Stimulated activated CD4-positive, alpha-beta T cell treated with anti-CD3 and anti-CD28 coated beads, Interleukin-4, amount 100 ng/mL, for 1 hour (primary cell): ENCODE results near the gene CRKL.

Source experiments
- DNase-seq: peaks from one replicate; pipeline ENCODE4 v3.0.0-alpha.2; 2020

The CRKL gene

DNA sequence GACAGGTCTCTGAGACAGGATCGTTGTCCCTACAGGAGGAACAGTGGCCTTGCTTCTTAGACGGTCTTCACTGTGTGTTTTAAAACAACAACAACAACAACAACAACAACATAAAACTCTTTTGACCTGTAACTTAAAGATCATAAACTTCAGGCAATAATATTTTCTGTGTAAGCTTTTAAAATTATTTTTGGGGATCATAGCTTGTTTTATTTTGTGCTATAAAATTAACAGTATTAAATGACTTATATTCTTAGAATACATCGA, 36.1 kb downstream of the CRKL start:
- no peak for DNase-seq

DNA sequence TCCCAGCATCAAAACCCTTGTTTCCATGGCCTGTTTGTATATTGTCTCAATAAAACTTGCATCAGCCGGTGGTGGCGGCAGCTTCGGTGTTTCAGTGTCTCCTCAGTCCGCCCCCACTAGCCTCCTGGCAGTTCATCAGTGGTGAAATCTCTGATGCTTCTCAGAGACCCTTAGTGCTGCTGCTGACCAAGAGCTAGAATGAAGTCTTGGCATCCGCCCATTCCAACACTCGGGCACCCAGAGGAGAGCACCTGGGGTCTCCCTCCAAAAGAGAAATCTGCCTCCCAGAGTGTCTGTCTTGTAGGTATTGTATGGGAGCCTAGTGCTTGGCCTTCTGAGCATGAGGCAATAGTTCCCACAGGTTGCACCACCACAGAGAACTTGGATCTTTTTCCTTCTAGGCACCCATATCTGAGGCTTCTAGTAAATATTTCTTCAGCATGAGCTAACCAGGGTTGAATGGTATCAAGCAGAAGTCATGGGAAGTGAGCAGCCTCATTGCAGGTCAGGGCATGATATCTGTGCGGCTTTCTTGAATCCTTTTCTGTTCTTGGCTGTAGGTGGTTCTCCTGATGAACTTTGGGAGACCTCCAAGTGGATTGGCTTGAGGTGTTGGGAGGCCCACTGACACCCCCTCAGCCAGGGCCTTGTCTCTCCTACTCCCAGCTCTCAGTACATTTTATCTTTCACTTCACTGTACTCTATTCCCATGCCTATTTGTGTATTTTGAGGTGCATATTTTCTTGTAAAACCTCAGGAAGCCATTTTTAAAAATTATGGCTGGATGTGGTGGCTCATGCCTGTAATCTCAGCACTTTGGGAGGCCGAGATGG, 36.7 kb downstream of the CRKL start:
- no peak for DNase-seq

DNA sequence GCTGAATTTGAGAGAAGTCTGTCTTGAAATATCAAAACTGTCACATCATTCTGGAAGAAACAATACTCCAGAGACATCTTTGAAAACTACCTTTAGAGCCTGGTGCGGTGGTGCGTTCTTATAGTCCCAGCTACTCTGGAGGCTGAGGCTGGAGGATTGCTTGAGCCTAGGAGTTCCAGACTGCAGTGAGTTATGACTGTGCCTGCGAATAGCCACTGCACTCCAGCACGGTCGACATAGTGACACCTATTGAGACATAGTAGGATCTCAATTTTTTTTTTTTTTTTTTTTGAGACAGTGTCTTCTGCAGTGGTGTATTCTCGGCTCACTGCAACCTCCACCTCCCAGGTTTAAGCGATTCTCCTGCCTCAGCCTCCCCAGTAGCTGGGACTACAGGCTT, 38.3 kb downstream of the CRKL start:
- no peak for DNase-seq

DNA sequence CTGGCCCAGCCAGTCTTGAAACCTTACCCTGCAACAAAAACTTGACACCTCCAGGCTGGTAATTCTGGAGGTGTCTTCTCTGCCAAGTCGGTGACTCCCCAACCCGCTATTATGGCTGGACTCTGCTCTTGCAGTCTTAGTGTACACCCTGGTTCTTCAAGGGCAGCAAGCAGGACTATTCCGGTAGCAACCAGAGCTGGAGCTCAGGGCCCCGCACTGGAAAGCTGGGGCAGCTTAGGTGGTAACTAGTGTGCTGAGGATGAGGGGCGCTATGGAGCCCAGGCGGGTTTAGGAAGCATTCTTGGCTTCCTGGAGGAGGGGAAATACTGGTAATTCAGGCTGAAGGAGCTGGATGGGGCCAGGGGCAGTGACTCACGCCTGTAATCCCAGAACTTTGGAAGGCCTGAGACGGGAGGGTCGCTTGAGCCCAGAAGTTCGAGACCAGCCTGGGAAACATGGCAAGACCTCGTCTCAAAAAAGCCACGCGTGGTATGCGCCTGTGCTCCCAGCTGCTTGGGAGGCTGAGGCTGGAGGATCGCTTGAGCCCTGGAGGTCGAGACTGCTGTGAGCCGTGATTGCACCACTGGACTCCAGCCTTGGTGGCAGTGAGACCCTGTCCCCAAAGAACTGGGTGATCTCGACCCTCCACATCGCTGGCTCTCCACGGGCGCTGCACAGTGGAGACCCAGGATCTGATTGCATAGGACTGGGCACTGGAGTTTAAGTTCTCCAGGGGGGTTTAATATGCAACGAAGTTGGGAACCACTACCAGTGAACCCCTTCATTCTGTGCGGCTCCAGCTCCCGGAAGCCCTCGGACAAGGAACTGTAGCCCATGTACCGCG, 39.3 kb downstream of the CRKL start:
- DNase-seq = no peak

DNA sequence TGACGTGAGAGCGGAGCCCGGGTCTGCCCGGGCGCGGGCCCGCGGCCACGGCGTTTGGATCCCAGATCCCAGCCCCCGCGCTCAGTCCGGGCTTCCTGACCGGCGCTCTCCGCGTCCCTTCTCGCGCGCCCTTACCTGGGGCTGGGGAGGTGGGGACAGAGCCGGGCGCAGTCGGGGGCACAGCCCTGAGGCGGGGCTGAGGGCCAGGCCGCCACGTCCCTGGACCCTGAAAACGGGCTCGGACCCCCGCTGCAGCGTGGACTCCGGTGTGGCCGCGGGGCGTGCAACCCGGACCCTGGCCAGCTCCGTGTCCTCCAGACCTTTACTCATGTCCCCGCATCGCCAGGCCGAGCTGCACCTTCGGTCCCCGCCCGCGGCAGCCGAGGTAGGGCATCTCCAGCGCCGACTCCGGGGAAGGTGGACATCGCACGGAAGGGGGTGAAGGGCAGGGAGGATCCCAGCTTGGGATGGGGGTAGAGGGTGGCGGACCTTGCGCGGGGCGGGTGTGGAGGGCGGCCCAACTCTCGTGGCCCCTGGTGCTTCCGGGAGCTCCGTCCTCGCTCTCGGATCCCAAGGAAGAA, 40.0 kb downstream of the CRKL start:
- DNase-seq = no peak

DNA sequence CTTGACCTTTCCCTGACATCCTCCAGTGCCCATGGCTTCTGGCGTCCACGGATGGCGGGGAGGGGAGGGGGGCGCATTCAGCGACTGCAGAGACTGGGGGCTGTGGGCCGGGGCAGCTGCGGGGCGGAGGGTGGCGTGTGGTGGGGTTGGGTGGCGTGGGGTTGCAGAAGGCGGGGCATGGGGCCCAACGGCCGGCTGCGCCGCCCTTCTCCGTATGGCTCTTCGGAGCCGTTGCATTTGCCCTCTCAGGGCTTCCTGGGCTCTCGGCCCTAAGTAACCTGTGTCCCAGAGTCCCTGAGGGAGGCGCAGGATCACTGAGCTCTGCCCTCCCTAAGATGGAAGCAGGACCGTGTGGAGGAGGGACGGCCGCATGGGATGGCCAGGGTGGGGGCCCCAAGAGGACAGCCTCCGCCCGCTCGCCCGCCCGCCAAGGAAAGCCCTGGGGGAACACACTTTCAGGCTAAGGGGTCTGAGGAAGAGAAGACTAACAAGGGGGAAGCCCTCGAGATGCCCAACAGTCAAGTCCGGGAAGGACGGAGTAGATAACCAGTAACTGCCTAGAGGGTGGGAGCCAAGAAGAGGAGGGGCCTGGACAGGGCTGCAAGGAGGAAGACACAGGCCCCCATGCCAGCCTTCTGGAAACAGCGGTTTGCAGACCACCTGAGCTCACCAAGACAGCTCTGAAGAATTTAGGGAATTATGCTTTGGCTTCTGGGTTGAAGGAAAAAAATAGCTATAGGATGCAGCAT, 40.6 kb downstream of the CRKL start:
- no peak for DNase-seq

DNA sequence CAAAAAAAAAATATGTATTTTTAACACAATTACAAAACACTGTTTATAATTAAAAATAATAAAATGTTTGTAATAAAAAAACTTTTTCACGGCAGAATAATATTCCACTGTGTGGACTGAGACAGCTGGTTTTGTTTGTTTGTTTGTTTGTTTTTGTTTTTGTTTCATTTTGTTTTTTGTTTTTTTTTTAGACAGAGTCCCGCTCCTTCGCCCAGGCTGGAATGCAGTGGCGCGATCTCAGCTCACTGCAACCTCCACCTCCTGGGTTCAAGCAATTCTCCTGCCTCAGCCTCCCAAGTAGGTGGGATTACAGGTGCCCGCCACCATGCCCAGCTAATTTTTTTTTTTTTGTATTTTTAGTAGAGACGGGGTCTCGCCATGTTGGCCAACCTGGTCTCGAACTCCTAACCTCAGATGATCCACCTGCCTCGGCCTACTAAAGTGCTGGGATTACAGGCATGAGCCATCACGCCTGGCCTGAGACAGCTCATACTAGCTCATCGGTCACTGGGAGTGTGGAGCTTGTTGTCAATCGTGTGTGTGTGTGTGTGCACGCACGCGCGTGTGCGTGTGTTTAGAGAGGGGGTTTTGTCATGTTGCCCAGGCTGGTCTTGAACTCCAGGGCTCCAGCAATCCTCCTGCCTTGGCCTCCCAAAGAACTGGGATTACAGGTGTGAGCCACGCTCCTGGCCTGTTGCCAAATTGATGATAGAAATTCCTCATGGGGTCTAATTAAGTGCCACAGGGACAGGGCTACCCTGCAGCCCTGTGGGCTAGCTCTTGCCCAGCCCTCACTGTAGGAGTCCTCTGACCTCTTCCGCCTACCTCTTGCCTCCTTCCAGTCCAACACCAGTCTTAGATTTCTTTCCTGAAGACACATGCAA, 42.6 kb downstream of the CRKL start:
- DNase-seq = no peak

DNA sequence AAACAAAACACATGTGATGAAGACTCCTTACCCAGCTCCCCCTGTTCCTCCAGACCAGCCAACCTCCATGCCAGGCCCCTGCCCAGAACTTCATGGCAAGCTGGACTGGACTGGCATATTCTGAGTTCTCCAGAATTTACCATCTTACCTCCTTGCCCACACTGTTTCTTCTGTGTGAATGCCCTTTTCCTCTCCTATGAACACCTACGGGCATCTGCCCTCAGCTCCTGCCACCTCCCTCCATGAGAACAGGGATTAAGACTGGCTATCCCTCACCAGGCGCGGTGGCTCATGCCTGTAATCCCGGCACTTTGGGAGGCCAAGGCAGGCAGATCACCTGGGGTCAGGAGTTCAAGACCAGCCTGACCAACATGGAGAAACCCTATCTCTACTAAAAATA, 43.4 kb downstream of the CRKL start:
- no peak for DNase-seq

DNA sequence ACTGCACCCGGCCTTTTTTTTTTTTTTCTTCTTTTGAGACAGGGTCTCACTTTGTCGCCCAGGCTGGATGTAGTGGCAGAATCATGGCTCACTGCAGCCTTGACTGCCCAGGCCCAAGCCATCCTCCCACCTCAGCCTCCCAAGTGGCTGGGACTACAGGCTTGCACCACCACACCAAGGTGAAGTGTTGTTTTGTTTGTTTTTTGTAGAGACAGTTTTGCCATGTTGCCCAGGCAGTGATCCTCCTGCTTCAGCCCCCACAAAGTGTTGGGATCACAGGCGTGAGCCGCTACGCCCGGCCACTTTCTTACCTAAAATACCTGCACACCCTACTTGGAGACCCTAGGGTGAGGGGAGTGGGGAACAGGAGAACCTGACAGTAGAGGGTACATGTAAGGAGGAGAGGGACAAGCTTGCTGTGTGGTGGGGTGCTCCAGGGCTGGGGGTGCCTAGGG, 45.3 kb downstream of the CRKL start:
- no peak for DNase-seq

DNA sequence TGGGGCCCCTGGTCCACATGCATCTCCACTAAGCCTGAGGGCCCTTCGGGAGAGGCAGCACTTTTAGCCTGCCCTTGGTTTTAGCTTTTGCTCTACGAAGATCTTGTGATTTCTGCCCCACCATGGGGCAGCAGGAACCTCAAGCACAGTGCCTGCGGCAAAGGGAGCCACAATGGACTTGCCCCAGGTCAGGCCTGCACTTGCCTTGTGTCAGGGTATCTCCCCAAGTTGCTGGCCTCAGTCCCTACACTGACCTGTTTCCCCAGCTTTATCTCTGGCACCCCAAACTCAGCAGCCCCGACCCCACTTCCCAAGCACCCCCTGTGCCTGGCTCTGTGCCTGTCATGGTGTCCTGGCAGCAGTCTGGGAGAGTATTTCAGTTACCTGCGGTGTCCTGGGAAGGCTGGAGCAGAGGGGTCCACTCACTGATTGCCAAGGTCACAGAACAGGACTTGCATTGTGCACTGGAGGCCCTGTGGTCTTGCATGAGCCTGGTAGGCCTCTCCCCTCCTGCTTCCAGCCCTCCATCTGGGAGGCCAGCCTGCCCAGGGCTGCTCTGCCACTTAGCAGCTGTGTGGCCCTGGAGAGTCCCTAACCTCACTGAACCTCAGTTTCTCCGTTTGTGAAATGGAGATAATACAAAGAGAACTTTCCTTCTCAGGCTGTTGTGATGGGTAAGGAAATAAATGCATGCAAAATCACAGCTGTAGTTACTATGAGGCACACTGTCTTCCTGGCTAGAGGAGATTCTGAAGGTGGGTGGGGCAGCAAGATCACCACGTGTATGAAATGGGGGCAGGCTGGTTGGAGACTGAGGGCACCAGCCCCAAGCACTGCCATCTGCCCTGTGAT, 46.2 kb downstream of the CRKL start:
- no peak for DNase-seq

DNA sequence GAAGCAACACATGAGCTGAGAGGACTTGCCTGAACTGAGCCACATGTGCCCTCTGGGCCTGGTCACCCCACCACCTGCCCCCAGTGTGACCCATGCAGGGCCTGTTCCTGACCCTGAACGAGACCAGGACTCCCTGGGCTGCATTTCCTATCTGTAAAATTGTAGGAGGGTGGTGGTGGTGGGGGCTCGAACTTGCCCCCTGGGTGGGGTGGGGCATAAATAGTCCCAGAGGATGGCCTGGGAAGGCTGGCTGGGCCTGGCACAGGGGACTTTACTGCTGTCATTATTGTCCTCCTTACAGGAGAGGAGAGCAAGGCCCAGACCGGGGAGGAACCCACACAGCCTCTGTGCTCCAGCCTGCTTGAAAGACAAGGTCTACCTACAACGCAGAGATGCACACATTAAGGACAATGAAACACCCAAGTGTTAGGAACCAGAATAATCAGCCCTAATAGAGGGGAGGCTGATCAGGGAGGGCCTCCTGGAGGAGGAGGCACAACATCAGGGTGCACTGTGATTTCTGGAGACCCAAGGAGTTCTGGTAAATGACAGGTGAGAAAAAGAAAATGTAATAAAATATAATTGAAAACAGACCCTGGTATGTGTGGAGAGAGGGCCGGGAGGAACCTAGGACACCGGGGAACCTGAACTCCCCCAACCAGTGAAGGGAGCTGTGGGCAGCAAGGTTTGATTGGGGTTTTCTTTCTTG, 47.0 kb downstream of the CRKL start:
- DNase-seq = no peak

DNA sequence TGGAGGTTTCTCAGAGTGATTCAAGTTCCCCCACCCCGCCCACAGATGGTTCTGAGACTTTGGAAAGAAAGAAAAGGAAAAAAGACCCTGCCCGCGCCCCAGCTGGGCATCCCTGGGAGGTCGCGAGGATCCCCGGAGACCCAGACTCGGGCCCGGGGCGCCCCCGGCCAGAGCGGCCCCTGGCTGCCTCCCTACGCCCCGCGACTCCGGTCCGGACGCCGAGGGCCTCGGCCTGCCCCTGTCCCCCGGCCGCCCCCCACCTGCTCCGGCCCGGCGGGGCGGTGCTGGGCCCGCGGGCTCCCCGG, 47.5 kb downstream of the CRKL start:
- DNase-seq = no peak

DNA sequence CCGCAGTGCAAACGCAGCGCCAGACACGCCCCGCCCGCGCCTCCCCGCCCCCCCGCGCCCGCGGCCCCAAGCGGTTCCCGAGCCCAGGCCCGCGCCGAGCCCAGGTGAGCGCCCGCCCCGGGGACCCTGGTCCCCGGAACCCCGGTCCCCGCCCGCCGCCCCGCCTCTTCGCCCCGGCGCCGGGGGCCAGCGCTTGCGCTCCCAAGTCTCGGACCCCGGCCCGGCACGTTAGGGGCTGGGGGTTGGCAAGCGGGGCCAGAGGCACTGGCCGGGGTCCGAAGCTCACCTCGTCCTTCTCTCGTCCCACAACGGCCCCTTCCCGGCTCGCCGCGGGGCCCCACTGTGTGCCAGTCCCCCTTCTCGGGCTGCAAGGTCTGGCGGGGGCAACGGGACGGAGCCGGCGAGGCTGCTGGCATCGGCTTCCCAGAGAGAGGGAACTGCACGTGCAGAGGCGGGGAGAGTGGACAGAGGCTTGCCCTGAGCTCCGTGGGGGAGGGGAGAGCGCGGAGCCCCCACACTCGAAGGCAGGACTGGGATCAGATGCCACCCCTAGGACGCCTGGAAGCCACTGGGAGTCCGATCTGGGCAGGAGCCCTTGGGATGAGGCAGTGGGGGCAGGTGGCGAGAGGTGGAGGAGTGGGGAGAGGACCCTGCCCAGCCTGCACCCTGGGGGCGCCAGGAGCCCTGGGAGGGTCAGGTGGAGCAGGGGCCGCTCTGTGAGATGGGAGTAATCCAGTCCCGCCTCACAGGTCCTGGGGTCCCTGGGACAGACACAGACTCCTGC, 48.1 kb downstream of the CRKL start:
- DNase-seq = no peak

DNA sequence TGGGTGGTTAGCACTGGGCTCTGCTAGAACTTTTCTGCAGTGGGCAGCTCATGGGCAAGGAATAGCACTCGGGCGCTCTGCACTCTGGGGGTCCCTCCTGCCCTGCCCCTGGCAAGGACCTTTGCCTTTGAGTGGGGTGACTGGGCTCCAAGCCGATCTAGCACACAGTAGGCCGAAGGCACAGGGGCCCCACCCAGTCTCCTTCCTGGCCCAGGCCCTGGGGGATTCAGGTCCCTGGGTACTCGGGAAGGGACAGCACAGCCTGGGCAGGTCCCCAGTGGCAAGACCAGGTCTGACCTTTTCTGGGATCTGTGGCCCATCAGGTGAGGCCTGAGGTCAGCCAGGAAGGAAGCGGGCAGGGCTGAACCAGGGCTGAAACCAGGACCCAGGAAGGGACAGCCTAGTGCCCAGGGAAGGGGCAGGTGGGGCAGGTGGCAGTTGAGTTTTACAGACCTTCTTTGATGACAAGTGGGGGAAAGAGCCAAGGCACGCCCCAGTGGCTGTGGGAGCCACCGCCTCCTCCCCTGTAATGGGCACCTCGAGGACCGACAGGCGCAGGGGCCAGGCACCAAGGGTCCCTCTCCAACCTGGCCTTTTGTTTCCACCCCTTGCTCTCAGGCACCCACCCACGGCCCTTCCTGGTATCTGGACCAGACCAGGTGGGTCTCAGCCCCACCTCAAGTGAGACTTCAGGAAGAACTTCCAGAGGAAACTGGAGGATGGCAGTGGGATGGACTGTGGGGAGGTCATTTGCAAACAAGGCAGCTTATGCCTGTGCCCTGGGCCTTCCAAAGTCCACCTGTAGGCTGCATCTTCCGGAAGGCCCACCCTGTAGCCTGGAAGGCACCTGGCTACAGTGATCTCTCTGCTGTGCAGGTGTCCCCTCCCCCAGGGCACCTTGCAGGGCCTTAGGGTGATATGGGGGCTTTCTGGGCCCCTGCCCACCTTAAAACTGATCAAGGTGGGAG, 49.0 kb downstream of the CRKL start:
- DNase-seq = no peak

DNA sequence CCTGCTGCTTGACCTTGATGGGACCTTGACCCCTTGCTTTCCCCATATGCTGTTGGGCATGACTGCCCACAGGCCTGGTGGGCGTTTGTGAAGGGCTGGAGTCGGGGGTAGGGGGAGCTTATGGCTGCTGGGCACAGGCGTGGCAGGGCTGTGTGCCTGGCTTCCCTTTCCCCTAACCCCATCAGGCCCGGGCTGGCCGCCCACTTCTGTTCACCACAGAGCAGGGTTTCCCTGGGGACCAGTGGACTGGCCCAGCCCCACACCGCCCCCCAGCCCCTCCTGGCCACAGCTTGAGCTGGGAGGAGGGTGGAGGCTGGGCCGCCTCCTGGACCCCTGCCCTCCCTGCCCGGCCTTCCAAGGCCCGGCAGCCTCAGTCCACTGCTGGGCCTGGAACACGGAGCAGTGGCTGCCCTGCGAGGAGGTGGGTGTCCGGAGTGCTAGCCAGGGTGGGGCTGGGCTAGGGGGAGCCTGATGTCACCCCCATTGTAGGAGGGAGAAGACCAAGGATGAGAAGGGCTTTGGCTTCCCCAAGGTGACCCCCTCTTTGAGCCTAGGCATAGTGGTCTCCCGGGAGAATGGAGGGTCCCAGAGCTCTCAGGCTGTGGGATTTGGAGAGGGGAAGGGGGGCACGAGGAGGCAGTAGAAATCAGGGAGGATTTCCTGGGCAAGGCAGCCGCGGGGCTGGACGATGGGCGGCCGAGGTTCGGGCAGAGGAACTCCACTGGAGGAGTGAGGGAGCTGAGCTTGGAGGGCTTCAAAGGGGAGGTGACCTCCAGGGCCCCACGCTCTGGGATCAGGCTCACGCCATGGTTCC, 49.9 kb downstream of the CRKL start, which contains the start of gene AIFM3:
AIFM3 (plus strand) TSS at position 373 of the 814 bp plus-strand sequence. CDS start 690 bp downstream, outside the sequence.
- no peak for DNase-seq

DNA sequence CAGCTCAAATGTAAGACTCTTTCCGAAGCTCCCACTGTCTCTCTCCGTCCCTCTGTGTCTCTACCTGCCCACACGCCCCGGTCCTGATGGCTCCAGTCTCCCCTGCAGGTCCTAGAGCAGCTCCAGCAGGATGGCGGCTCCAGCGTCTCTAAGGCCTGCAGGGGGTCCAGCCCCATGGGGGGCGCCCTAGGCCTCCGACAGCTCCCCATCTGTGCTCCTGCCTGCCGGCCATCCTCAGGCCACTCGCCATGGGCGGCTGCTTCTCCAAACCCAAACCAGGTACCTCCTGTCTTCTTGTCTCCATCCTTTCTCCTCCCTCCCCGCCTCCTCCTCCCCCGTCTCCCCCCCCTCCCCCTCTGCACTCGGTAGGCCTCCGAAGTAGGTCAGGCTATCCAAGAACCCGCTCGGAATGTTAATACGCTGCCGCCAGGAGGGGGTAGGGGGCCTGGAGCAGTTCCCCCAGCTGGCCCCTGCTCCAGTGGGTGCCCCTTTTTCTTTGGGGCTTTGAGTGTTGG, 50.5 kb downstream of the CRKL start:
- DNase-seq = no peak

DNA sequence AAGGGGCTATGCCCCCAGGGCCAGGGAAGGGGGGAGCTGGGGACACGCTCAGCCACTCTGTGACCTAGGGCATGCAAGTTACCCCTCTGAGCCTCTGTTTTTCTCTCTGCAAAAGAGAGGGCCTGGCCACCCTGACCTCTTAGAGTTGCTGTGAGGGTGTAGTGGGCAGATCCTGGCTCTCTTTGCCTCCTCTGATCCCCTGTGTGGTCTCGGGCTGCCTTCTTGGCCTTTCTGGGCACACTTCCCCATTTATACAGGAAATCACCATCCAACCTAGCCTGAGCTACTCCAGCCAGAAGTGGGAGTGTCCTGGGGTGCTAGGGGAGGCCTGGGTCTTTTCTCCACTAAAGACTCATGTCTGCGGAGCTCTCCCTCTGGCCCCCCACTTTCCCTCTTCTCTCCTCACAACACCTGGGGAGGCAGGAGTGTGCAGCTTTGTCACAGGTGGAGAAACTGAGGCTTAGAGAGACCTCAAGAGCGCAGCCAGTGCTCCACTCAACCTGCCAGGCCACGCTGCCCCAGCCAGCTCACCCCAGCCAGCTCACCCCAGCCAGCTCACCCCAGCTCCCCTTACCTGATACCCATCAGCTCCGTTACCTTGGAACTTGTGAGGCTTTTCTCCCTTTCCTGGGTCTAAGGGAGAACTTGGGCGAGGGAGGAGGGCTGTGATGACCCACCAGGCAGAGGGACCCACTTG, 51.2 kb downstream of the CRKL start:
- DNase-seq = no peak
